Brain microvascular endothelial cell (primary cell): ENCODE measurements around the gene IL23A.
"Not testable (repeated sequence)": the region's sequence is repeated elsewhere in the genome, so short reads cannot be mapped to it uniquely, and the experiment has no call there.

Experiments used
- DNase-seq: peaks from one replicate; pipeline ENCODE4 v3.0.0-alpha.2; 2020
- H3K27ac ChIP-seq: fragments of 250-450 bp; sonication (Bioruptor Pico); 2 replicates; pipeline ENCODE4 v1.5.1; 2020; ENCODE audit warnings: mild to moderate bottlenecking, moderate library complexity
- H3K27me3 ChIP-seq: fragments of 250-450 bp; sonication (Bioruptor Pico); replicated peaks from 2 replicates; pipeline ENCODE4 v1.5.1; 2020; ENCODE audit warnings: mild to moderate bottlenecking
- H3K36me3 ChIP-seq: fragments of 250-450 bp; sonication (Bioruptor Pico); replicated peaks from 2 replicates; pipeline ENCODE4 v1.5.1; 2020; ENCODE audit warnings: mild to moderate bottlenecking
- H3K4me3 ChIP-seq: 2 replicates; pipeline ENCODE4 v1.5.1; 2011; ENCODE audit warnings: low read depth, mild to moderate bottlenecking, control low read depth, low read length, moderate library complexity
- in situ Hi-C: cut with HindIII; loops from 2 replicates; pipeline ENCODE4 v1.10.0; 2017; ENCODE audit warnings: low sequenced_read_pairs, low pct_ligation_motif_present
- TF ChIP-seq, protein P1 (sequence below): IDR thresholded peaks from 2 replicates; pipeline ENCODE4 v1.5.1; 2011; ENCODE audit warnings: low read depth, mild to moderate bottlenecking, moderate library complexity, low read length, control low read depth, inconsistent platforms; ENCODE audit errors: missing control alignments

Gene IL23A

DNA sequence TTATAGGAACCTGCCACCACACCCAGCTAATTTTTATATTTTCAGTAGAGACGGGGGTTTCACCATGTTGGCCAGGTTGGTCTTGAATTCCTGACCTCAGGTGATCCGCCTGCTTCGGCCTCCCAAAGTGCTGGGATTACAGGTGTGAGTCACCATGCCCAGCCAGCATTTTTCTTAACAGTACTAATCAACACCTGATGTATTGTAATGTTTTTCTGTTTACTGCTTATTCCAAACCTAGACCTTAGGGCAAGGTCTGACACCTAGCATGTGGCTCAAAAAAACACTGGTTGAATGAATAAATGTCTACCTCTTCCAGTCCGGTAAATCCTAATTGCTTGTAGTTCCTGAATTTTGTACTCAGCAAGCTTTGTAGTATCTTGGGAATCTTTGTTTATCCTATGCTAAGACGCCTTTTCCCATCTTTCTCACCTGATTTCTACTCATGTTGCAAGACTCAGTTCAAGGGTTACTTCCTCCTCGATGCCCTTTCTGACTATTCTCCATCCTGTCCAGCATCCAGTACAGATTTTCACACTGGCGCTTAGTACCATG, 7.7 kb upstream of the IL23A start:
- TF ChIP-seq, protein P1, sequence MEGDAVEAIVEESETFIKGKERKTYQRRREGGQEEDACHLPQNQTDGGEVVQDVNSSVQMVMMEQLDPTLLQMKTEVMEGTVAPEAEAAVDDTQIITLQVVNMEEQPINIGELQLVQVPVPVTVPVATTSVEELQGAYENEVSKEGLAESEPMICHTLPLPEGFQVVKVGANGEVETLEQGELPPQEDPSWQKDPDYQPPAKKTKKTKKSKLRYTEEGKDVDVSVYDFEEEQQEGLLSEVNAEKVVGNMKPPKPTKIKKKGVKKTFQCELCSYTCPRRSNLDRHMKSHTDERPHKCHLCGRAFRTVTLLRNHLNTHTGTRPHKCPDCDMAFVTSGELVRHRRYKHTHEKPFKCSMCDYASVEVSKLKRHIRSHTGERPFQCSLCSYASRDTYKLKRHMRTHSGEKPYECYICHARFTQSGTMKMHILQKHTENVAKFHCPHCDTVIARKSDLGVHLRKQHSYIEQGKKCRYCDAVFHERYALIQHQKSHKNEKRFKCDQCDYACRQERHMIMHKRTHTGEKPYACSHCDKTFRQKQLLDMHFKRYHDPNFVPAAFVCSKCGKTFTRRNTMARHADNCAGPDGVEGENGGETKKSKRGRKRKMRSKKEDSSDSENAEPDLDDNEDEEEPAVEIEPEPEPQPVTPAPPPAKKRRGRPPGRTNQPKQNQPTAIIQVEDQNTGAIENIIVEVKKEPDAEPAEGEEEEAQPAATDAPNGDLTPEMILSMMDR: no peak
- in situ Hi-C loops: no loop called here

DNA sequence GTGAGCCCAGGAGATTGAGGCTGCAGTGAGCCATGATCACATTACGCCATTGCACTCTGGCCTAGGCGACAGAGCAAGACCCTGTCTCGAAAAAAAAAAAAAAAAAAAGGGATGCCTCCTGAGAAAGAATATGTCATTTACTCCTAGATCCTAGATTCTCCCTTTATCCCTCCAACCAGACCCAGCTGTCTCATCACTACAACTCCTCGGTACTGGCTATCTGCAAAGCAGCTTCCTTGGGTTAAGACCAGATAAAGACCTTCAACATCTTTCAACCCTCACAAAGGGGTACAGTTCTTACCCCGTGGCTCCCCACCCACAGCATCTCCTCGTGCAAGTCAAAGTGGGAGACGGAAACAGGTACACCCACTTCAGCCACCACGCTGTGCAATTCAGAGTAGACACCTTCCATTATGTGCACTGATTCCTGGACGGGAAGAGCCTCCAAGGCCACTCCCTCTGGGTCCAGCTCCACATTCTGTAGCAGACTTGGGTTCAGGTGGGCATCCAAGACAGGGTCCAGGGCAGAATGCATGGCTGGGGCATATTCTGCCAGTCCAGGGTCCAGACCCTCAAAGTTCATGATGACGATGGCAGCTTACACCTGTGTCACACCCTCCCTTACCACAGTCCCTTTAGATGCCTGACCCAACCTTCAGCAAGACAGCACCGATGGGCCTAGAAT, 6.0 kb upstream of the IL23A start:
- TF ChIP-seq, protein P1: no peak
- H3K27ac ChIP-seq: peak overlapping the region; percentile 98
- in situ Hi-C loops: no loop called here

More for the DNA sequence above, 7.7 kb upstream of the IL23A start:
- no peak overlapping the region for H3K27ac ChIP-seq
- H3K36me3 ChIP-seq: no peaks in the 10 kb centered on the region
- H3K27me3 ChIP-seq: no peaks in the 10 kb centered on the region
- no peak overlapping the region for H3K4me3 ChIP-seq
- no peak for DNase-seq

GRCh38 chr12:56333197-56333678, 5.4 kb upstream of the IL23A start:
- TF ChIP-seq, protein P1: no peak
- in situ Hi-C loops: no loop called here
- peak overlapping the region; percentile 98 for H3K27ac ChIP-seq
- H3K4me3 ChIP-seq: peak overlapping the region; percentile 67
- no peak for DNase-seq
- no peaks in the 10 kb centered on the region for H3K27me3 ChIP-seq
- H3K36me3 ChIP-seq: no peaks in the 10 kb centered on the region

More for the DNA sequence above, 6.0 kb upstream of the IL23A start:
- DNase-seq: no peak
- Histone ChIP-seq H3K27me3 (no peaks in the 10 kb centered on the region), H3K36me3 (no peaks in the 10 kb centered on the region), H3K4me3 (peak overlapping the region; percentile 67)

- in situ Hi-C loops: no loop called here
- TF ChIP-seq, protein P1: peak; percentile 77
Observed at GRCh38 chr12:56333679-56334489, 4.8 kb upstream of the IL23A start, which contains the start of gene PAN2. PAN2 (minus strand) TSS chr12:56334000; CDS start chr12:56333094, 906 bp downstream.

DNA sequence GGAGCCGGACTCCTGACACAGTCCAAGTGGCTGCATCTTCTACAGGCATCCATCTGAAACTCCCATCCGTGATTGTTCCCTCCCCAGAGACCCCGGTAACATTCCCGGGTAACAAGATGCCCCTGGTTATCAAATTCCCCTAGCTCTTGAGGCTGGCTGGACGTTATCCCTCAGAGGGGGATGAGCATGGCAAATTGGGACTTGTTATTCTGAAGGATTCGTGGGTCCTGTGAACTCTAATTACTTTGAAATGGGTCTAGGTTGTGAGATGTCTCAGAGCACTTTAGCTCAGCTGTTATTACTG, 4.2 kb upstream of the IL23A start:
- in situ Hi-C loops: no loop called here
- TF ChIP-seq, protein P1: no peak

More at GRCh38 chr12:56333679-56334489, 4.8 kb upstream of the IL23A start, which contains the start of gene PAN2:
- Histone ChIP-seq H3K36me3 (no peaks in the 10 kb centered on the region), H3K27me3 (no peaks in the 10 kb centered on the region), H3K27ac (peak within 1 kb of the TSS; percentile 98), H3K4me3 (peak within 1 kb of the TSS; percentile 67)
- peak; percentile 98 for DNase-seq

DNA sequence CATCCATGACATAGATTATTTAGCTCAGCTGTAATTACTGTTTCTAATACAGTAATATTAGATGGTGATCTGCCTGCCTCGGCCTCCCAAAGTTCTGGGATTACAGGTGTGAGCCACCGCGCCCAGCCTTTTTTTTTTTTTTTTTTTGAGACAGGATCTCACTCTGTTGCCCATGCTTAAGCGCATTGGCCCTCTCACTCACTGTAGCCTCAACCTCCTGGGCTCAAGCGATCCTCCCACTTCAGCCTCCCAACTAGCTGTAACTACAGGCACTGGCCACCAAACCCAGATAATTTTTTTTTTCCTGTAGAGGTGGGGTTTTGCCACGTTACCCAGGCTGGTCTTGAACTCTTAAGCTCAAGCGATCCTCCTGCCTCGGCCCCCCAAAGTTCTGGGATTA, 3.2 kb upstream of the IL23A start:
- H3K27ac ChIP-seq, DNase-seq, H3K36me3 ChIP-seq, H3K4me3 ChIP-seq, in situ Hi-C loops, H3K27me3 ChIP-seq: not testable (repeated sequence)

More for the DNA sequence above, 4.2 kb upstream of the IL23A start:
- peak overlapping the region; percentile 67 for H3K4me3 ChIP-seq
- H3K27me3 ChIP-seq: no peaks in the 10 kb centered on the region
- DNase-seq: no peak
- H3K27ac ChIP-seq: peak overlapping the region; percentile 98
- H3K36me3 ChIP-seq: no peaks in the 10 kb centered on the region
